ENCODE data around the gene RAPGEF4.

Gene RAPGEF4

GRCh38 chr2:172928756-172929155, 193.1 kb downstream of the RAPGEF4 start:
- H3K4me3 ChIP-seq (ENCODE audit: low read depth, low read length) = no peak overlapping the region
- TF ChIP-seq, protein P1, sequence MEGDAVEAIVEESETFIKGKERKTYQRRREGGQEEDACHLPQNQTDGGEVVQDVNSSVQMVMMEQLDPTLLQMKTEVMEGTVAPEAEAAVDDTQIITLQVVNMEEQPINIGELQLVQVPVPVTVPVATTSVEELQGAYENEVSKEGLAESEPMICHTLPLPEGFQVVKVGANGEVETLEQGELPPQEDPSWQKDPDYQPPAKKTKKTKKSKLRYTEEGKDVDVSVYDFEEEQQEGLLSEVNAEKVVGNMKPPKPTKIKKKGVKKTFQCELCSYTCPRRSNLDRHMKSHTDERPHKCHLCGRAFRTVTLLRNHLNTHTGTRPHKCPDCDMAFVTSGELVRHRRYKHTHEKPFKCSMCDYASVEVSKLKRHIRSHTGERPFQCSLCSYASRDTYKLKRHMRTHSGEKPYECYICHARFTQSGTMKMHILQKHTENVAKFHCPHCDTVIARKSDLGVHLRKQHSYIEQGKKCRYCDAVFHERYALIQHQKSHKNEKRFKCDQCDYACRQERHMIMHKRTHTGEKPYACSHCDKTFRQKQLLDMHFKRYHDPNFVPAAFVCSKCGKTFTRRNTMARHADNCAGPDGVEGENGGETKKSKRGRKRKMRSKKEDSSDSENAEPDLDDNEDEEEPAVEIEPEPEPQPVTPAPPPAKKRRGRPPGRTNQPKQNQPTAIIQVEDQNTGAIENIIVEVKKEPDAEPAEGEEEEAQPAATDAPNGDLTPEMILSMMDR (IDR thresholded peaks at IDR 0.05; ENCODE audit: low read depth, low read length) = no peak
- in situ Hi-C loops (cut with HindIII; ENCODE audit: low sequenced_read_pairs) = no loop called here
- DNase-seq (ENCODE audit: low read depth, low spot score) = peak; percentile 85

GRCh38 chr2:172929644-172930043, 194.0 kb downstream of the RAPGEF4 start:
- TF ChIP-seq, protein P1 (IDR thresholded peaks at IDR 0.05; ENCODE audit: low read depth, low read length) = no peak
- no peak overlapping the region for H3K4me3 ChIP-seq (ENCODE audit: low read depth, low read length)
- DNase-seq (ENCODE audit: low read depth, low spot score) = no peak
- in situ Hi-C loops (cut with HindIII; ENCODE audit: low sequenced_read_pairs) = no loop called here

DNA sequence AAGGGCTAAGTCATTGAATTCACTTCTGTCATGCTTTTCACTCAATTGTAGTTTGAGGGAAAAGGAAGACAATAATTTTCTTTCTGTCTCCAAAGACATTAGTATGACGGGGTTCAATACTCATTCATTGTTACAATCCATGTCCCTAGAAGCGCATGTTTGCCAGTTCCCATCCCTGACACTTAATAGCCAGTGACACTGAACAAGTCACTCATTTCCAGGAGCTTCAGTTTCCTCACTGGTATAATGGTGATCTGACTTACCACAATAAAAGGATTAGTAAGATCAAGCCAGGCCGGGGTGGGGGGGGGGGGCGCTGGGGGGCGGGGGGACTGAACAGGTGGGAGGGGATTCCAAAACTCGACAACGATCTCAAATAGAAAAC, 195.2 kb downstream of the RAPGEF4 start:
- in situ Hi-C loops (cut with HindIII; ENCODE audit: low sequenced_read_pairs) = no loop called here
- no peak overlapping the region for H3K4me3 ChIP-seq (ENCODE audit: low read depth, low read length)
- TF ChIP-seq, protein P1 (IDR thresholded peaks at IDR 0.05; ENCODE audit: low read depth, low read length) = no peak
- DNase-seq (ENCODE audit: low read depth, low spot score) = no peak

DNA sequence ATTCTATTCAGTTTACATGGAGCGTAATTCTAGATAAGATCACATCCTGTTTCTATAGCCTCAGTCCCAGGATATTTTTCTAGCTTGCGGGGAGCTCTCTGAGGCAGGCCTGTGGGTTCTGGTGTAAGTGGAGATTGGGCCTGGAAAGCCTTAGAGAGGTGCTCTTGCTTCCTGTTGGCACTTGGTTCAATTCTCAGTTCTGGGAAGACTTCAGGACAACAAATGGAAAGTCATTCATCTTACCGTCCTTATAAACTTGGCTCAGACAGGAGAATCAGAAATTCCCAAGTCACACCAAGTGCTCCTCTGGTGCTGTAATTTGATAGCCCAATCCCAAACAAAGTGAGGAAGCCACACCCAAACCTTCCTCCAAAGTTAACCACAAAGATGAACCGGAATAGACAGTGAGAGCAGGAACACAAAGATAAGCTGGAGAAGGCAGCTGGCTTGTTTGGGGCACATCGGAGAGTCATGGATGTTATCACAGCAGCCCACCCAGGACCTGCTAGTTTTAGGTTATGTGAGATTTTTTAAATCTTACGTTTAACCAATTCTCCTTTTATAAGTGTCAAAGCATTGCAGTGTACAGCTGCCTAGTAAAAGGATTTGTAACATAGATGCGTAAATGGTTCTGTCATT, 195.7 kb downstream of the RAPGEF4 start:
- in situ Hi-C loops (cut with HindIII; ENCODE audit: low sequenced_read_pairs) = no loop called here
- TF ChIP-seq, protein P1 (IDR thresholded peaks at IDR 0.05; ENCODE audit: low read depth, low read length) = no peak
- H3K4me3 ChIP-seq (ENCODE audit: low read depth, low read length) = no peak overlapping the region
- DNase-seq (ENCODE audit: low read depth, low spot score) = peak; percentile 70

GRCh38 chr2:172931918-172932520, 196.4 kb downstream of the RAPGEF4 start:
- in situ Hi-C loops (cut with HindIII; ENCODE audit: low sequenced_read_pairs) = no loop called here
- TF ChIP-seq, protein P1 (IDR thresholded peaks at IDR 0.05; ENCODE audit: low read depth, low read length) = peak; percentile 73
- no peak overlapping the region for H3K4me3 ChIP-seq (ENCODE audit: low read depth, low read length)
- peak; percentile 76 for DNase-seq (ENCODE audit: low read depth, low spot score)

- no peak for DNase-seq (ENCODE audit: low read depth, low spot score)
- H3K4me3 ChIP-seq (ENCODE audit: low read depth, low read length) = no peak overlapping the region
- TF ChIP-seq, protein P1 (IDR thresholded peaks at IDR 0.05; ENCODE audit: low read depth, low read length) = no peak
- in situ Hi-C loops (cut with HindIII; ENCODE audit: low sequenced_read_pairs) = no loop called here
These were observed 202.5 kb downstream of the RAPGEF4 start for GRCh38 chr2:172937884-172938712.
